Nephron (organoid): ENCODE measurements around the gene HCN3.

Experiments used
- H3K27ac Mint-ChIP-seq, 3 experiments: 2 replicates each; pipeline ENCODE4 v1.8.0; 2020; ENCODE audit warnings: mixed read lengths in 3 of 3, mild to moderate bottlenecking in 2 of 3, moderate library complexity in 1 of 3
- H3K27me3 Mint-ChIP-seq: 2 replicates; pipeline ENCODE4 v1.8.0; 2021; ENCODE audit warnings: low read depth, mild to moderate bottlenecking, moderate library complexity, mixed read lengths
- H3K36me3 Mint-ChIP-seq: 2 replicates; pipeline ENCODE4 v1.8.0; 2020; ENCODE audit warnings: low read depth, mixed read lengths
- H3K4me1 Mint-ChIP-seq: 2 replicates; pipeline ENCODE4 v1.8.0; 2020; ENCODE audit warnings: mixed read lengths
- H3K4me3 Mint-ChIP-seq, 3 experiments: 2 replicates each; pipeline ENCODE4 v1.8.0; 2020; ENCODE audit warnings: mild to moderate bottlenecking in 3 of 3, mixed read lengths in 3 of 3, moderate library complexity in 2 of 3
- H3K9me3 Mint-ChIP-seq: 2 replicates; pipeline ENCODE4 v1.8.0; 2020; ENCODE audit warnings: mixed read lengths
- TF ChIP-seq, protein P1 (sequence below), 3 experiments: fragments of 200-600 bp; sonication (generic); IDR thresholded peaks; one replicate each; pipeline ENCODE4 v1.5.0; 2021; ENCODE audit warnings: antibody characterized with exemption in 3 of 3; ENCODE audit not compliant: unreplicated experiment in 3 of 3

The HCN3 gene

DNA sequence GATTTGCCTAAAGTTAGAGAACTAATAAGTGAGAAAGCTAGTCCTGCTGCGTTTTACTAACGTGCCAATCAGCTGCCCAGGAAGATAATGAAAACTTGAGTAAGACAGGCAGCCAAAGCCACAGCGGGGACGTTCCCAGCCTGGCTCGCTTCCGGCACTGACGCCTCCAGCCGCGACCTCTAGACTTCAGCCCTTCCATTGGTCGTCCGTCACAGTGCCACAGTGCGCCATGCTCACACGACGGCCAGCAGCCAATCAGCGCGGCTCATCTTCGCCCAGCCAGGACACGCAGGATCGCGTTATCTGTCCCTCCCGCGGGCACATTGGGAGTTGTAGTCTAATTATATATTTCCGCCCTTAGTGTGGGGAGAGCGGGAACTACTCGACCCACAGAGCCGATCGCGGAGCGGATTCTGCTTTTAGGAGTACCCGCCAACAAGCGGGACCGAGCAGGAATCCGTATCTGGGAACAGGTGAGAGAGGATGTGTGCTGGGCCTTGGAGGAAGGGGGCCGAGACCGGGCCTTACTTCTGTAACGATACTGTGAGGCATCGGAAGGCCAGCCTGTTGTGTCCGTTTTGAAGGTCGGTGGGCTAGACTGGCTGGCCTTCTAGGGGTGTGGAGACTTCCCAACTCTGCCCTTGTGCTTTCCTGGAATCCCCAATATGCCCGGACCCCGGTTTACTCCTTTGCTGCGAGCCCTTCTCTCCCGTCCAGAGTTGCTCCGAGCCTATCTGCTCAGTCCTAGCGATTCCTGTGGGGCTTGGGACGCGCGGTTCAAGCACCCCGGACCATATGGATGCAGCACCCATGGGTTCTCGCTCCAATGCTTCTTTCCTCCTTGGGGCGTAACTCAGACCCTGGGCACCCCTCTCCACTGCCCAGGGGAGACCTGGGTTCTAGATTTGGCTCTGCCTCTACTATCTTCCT is 31.5 kb downstream of the HCN3 start, which contains the start of gene FDPS:
Gene FDPS (plus strand): TSS at position 374 of the 930 bp plus-strand sequence. CDS start 924 bp downstream, outside the sequence.
- H3K36me3 Mint-ChIP-seq, result peaks cover 24% of the 10 kb centered on the region
- H3K27ac Mint-ChIP-seq, result peak within 1 kb of the TSS; percentile 87 to 97 (median 96)
- TF ChIP-seq, protein P1, sequence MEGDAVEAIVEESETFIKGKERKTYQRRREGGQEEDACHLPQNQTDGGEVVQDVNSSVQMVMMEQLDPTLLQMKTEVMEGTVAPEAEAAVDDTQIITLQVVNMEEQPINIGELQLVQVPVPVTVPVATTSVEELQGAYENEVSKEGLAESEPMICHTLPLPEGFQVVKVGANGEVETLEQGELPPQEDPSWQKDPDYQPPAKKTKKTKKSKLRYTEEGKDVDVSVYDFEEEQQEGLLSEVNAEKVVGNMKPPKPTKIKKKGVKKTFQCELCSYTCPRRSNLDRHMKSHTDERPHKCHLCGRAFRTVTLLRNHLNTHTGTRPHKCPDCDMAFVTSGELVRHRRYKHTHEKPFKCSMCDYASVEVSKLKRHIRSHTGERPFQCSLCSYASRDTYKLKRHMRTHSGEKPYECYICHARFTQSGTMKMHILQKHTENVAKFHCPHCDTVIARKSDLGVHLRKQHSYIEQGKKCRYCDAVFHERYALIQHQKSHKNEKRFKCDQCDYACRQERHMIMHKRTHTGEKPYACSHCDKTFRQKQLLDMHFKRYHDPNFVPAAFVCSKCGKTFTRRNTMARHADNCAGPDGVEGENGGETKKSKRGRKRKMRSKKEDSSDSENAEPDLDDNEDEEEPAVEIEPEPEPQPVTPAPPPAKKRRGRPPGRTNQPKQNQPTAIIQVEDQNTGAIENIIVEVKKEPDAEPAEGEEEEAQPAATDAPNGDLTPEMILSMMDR (IDR thresholded peaks at IDR 0.05; ENCODE audit: unreplicated experiment in 3 of 3), result peak in 1 of 3 experiments; percentile 8
- peaks cover 28% of the 10 kb centered on the region for H3K4me1 Mint-ChIP-seq
- H3K9me3 Mint-ChIP-seq, result no peaks in the 10 kb centered on the region
- peak within 1 kb of the TSS; percentile 97 to 99 (median 97) for H3K4me3 Mint-ChIP-seq
- no peaks in the 10 kb centered on the region for H3K27me3 Mint-ChIP-seq

DNA sequence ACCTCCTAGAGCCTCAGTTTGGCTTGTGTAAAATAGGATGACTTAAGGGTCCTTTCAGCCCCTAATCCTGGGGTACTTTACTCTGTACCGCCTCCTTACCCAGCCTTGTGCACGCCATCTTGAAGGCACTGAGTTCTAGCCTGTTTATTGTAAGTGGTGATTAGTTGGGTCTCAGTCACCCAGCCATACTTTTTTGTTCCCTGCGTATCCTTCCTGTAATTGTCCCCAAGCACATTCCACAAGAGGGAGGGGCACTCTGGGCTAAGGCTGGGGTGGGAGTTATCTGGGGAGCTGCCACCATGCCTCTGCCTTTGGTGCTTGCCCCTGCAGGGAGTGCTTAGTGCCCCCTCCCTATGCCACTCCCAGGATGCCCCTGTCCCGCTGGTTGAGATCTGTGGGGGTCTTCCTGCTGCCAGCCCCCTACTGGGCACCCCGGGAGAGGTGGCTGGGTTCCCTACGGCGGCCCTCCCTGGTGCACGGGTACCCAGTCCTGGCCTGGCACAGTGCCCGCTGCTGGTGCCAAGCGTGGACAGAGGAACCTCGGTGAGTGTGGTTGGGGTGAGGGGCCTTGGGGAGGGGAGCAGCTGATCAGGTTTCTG is 32.3 kb downstream of the HCN3 start:
- TF ChIP-seq, protein P1 (IDR thresholded peaks at IDR 0.05; ENCODE audit: unreplicated experiment in 3 of 3), result no peak
- Mint-ChIP-seq H3K27ac (peak overlapping the region; percentile 87 to 97 (median 96)), H3K4me3 (peak overlapping the region; percentile 97 to 99 (median 97)), H3K4me1 (peaks cover 28% of the 10 kb centered on the region), H3K36me3 (peaks cover 24% of the 10 kb centered on the region), H3K27me3 (no peaks in the 10 kb centered on the region), H3K9me3 (no peaks in the 10 kb centered on the region)

DNA sequence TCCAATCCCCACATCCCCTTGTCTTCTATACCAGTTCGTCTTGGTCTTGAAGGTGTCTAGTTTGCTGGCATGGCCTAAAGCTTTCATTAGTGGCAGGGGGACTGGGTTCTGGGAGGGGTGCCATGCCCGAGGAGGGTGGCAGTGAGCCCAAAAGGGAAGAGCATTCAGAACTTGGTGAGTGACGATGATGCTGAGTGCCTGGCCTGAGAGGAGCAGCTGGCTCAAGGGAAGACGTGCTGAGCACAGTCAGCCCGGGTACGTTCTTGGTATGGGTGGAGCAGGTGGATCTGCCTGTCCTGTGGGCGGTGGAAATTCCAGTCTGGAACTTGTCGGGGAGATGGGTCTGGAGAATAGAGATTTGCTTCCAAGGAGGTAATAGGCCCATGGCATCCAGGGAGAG is 36.0 kb downstream of the HCN3 start:
- TF ChIP-seq, protein P1 (IDR thresholded peaks at IDR 0.05; ENCODE audit: unreplicated experiment in 3 of 3), result no peak
- peak overlapping the region in 2 of 3 experiments; percentile 25 to 44 for H3K27ac Mint-ChIP-seq
- H3K27me3 Mint-ChIP-seq, result no peaks in the 10 kb centered on the region
- no peaks in the 10 kb centered on the region for H3K9me3 Mint-ChIP-seq
- H3K4me1 Mint-ChIP-seq, result peaks cover 22% of the 10 kb centered on the region
- peak overlapping the region in 1 of 3 experiments; percentile 16 for H3K4me3 Mint-ChIP-seq
- H3K36me3 Mint-ChIP-seq, result peaks cover 29% of the 10 kb centered on the region

DNA sequence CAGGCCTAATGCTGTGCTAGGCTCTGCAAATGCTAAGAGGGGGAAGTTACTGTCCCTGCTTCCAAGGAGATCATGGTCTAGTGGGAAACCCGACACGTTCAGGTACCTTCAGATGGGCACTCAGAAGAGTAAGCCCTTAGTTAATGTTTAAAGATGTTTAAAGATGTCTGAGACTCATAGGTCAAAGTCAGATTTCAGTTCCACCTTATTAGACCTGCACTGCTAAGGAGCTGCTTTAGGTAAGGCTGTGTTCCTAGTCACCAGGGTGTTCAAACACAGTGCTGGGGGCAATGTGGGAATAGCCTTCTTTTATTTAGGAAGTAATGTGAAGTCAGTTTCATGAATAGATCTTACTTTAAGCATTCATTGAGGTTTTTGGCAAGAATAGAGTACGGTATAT is 39.7 kb downstream of the HCN3 start:
- H3K36me3 Mint-ChIP-seq, result peaks cover 27% of the 10 kb centered on the region
- TF ChIP-seq, protein P1 (IDR thresholded peaks at IDR 0.05; ENCODE audit: unreplicated experiment in 3 of 3), result no peak
- H3K27ac Mint-ChIP-seq, result peak overlapping the region; percentile 63 to 89 (median 76)
- peak overlapping the region in 1 of 3 experiments; percentile 7 for H3K4me3 Mint-ChIP-seq
- no peaks in the 10 kb centered on the region for H3K9me3 Mint-ChIP-seq
- no peaks in the 10 kb centered on the region for H3K27me3 Mint-ChIP-seq
- H3K4me1 Mint-ChIP-seq, result peaks cover 25% of the 10 kb centered on the region

DNA sequence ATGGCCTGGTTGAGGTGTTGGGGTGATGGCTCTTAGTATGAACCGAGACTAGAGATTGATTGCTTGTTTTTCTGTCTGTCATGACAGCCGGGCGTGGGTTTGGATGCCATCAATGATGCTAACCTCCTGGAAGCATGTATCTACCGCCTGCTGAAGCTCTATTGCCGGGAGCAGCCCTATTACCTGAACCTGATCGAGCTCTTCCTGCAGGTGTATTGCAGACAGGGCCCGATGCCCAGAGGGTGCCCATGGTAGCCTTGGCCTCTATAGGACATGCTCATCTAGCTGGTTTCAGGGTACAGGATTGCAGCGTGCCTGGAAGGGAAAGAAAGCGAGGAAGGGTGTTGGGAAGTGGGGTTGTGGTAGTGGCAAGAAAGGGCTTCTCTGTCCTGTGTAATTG is 40.8 kb downstream of the HCN3 start:
- peak overlapping the region in 1 of 3 experiments; percentile 79 for H3K27ac Mint-ChIP-seq
- H3K4me3 Mint-ChIP-seq, result peak overlapping the region in 1 of 3 experiments; percentile 68
- peaks cover 31% of the 10 kb centered on the region for H3K4me1 Mint-ChIP-seq
- TF ChIP-seq, protein P1 (IDR thresholded peaks at IDR 0.05; ENCODE audit: unreplicated experiment in 3 of 3), result no peak
- no peaks in the 10 kb centered on the region for H3K9me3 Mint-ChIP-seq
- H3K27me3 Mint-ChIP-seq, result no peaks in the 10 kb centered on the region
- peaks cover 18% of the 10 kb centered on the region for H3K36me3 Mint-ChIP-seq
